ENCODE measurements around the gene NOCT.
A peak's percentile ranks its signal among the peaks of the same experiment; 100 is the strongest.
"Not testable (repeated sequence)": the region's sequence is repeated elsewhere in the genome, so short reads cannot be mapped to it uniquely, and the experiment has no call there.

Gene NOCT

DNA sequence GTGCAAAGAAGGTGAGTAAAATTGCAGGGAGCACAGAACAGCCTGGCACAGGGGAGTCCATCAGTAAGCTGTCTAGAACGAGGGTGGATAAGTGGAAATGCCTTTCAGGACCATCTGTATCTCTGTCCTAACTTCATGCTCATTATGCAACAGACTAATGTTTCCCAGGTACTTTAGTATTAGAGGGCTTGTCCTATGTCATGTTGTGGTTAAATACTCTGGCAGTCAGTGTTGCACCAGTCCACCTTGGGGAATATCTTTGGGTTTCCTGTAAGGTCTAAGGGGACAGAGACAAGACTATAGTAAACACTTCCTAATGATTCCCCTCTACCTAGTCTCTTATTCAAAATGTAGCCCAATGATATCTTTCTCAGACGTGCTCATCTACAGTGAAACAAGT is 21.3 kb downstream of the NOCT start:
- no peak for DNase-seq (ENCODE audit: low read depth)
- H3K4me3 ChIP-seq (ENCODE audit: low read depth, low read length), result no peak overlapping the region

DNA sequence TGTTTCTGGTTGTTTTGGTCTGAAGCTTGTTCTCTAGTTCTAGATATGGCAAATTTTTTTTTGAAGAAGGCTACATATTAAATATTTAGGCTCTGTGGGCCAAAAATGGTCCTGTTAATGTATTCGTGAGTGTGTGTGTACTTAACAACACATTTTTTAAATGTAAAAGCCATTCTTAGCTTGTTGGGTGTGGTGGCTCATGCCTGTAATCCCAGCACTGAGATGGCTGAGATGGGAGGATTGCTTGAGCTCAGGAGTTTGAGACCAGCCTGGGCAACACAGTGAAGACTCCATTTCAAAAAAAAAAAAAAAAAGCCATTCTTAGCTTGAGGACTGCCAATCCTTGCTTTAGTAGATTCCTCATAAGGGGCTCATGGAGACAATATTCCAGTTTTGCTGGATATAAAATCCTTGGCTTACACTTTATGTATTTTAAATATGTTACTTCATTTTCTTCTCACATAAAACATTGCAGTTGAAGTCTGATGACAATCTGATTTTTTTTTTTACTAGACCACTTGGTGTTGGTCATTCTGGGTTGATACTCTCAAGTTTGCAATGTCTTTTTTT is 23.4 kb downstream of the NOCT start:
- no peak overlapping the region for H3K4me3 ChIP-seq (ENCODE audit: low read depth, low read length)
- no peak for DNase-seq (ENCODE audit: low read depth)

DNA sequence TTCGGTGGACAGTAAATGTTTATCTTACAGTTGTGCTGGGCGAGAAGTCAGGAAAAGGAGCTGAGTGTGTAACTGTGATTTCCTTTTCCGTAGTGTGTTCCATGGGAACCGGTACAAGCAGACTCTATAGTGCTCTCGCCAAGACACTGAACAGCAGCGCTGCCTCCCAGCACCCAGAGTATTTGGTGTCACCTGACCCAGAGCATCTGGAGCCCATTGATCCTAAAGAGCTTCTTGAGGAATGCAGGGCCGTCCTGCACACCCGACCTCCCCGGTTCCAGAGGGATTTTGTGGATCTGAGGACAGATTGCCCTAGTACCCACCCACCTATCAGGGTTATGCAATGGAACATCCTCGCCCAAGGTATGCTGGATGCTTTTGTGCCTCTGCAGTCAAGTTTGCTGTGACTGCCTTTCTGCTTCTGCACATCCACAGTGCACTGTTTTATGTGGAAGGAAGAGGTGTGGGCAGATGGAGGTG is 27.4 kb downstream of the NOCT start:
- no peak for DNase-seq (ENCODE audit: low read depth)
- no peak overlapping the region for H3K4me3 ChIP-seq (ENCODE audit: low read depth, low read length)

DNA sequence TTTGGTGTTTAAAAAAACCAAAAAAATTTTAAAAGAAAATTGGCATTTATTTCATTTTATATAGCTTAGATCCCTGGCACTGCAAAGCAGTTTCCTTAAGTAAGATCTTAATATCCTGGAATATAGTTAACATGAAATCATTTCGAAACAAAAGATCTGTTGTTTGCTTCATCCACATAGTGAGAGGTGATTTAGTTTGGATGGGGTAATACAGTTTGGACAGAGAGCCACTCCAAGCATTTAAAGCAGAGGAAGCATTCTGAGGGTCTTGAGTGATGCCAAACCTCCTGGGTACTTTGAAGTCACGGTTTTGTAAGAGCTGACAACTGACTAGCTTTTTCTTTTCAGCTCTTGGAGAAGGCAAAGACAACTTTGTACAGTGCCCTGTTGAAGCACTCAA is 28.7 kb downstream of the NOCT start:
- DNase-seq (ENCODE audit: low read depth), result no peak
- H3K4me3 ChIP-seq (ENCODE audit: low read depth, low read length), result no peak overlapping the region

DNA sequence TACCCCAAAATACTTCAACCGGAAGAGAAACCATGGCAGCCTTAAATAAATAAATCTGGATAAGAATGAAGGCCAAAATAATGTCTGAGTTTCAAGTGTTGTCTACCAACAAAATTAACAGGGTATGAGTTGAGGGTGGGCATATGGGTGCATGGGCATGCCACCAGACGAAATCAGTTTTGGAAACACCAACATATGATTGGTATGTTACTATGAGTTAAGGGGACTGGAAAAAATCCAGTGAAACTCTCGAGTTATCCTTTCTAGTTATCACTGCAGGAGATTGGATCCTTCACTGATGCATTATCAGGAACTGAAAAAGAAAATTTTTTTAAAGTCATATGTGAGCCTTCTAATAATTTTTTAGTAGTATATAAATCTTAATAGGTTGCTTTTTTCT is 32.4 kb downstream of the NOCT start:
- no peak for DNase-seq (ENCODE audit: low read depth)
- H3K4me3 ChIP-seq (ENCODE audit: low read depth, low read length), result no peak overlapping the region

DNA sequence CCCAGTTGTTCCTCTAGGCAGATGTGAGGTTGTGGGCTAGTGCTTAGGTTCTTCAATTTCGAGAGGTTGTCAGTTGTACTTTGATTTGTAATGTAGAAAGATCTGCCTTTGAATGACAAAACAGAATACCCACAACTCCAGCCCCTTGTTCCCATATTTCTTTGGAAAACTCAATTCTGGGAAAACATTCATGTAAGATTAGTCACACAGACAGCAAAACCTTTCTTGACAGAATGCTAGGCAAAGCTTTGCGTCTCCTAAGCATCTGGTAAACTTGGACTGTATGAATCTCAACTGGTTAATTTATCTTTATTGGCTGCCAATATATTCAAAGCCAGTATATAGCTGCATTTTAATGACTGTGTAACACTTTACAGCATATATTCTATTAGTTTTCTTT is 34.9 kb downstream of the NOCT start:
- DNase-seq (ENCODE audit: low read depth), result no peak
- no peak overlapping the region for H3K4me3 ChIP-seq (ENCODE audit: low read depth, low read length)

DNA sequence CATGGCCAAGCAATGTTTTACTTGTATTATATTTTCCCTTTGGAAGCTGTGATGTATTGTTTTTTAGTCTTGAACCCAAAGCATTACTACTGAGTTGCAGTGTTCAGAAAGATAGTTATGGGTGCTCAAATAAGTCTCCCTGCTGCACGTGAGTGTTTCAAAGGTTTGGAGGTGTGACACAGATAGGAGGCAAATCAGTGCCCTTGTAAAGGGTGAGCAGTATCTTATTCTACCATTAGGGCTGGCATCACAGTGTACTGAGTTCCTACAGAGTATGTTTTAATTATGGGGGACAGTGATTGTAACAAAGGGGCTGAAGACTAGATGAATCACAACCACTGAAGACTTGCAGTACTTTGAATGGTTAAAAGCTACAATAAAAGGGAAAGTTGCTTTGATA is 38.3 kb downstream of the NOCT start:
- H3K4me3 ChIP-seq (ENCODE audit: low read depth, low read length), result no peak overlapping the region
- no peak for DNase-seq (ENCODE audit: low read depth)

DNA sequence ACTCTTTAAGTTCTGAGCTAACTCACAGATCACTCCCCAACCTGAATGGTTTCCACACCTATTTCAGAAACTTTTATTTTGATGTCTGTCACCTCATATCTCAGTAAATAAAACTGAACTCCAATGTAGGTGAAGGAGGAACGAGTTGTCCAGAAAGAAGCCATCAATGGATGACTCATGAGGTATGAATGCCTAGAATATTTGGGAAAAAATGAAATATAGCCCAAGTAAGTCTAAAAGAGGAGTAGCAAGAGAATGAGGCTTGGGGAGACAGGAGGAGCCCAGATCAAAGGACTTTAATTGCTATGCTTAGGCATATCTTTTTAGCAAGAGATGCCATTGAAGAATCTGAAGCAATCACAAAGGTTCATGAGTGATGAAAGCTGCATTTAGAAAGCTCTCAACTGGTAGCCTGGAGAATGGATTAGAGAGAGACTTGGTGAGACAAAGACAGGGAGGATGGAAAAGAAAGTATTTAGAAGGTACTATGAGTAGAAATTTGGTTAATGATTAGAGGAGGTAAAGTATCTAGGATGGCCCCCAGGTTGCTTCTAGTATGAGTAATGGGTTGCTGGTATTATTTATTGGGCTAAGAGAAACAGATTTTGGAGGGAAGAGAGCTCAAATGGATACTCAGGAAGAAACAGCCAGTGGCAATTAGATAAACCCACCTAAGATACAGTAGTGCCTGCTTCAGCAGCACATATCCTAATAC is 39.4 kb downstream of the NOCT start:
- DNase-seq (ENCODE audit: low read depth), result no peak
- no peak overlapping the region for H3K4me3 ChIP-seq (ENCODE audit: low read depth, low read length)

DNA sequence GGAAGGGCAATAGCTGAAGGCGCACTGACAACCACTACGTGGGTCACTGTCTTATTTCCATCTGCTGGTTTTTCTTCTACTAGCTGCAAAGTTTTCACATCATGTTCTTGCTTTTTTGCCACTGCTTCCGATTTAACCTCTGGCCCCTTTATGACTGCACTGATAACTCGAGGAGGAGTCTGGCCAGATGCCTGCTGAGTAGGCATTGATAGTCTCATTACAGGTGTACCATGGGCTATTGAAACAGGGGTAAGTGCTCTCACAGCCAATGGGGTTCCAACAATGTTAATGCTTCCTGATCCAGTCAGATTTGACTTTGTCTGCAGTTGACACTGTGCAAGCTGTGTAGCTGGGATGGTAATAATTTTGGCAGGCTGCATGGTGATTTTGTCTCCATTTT is 43.4 kb downstream of the NOCT start:
- H3K4me3 ChIP-seq (ENCODE audit: low read depth, low read length); DNase-seq (ENCODE audit: low read depth): not testable (repeated sequence)

DNA sequence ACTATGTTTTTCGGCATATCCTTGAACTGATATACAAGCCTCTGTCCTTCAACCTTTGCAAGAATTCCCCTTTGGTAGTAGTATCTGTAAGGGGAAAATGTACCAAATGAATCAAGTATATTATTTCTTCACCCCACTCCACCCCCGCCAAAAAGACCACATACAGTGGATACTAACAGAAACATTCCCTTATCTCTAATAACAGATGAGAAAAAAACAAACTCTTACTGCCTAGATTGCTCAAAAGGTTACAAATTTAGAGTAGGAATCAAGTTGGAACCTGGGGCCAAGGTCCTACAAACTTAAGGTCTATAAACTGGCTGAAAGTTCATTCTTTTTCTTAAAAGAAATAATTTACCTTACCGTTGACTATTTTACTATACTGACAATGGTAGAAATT is 45.0 kb downstream of the NOCT start:
- no peak for DNase-seq (ENCODE audit: low read depth)
- no peak overlapping the region for H3K4me3 ChIP-seq (ENCODE audit: low read depth, low read length)

DNA sequence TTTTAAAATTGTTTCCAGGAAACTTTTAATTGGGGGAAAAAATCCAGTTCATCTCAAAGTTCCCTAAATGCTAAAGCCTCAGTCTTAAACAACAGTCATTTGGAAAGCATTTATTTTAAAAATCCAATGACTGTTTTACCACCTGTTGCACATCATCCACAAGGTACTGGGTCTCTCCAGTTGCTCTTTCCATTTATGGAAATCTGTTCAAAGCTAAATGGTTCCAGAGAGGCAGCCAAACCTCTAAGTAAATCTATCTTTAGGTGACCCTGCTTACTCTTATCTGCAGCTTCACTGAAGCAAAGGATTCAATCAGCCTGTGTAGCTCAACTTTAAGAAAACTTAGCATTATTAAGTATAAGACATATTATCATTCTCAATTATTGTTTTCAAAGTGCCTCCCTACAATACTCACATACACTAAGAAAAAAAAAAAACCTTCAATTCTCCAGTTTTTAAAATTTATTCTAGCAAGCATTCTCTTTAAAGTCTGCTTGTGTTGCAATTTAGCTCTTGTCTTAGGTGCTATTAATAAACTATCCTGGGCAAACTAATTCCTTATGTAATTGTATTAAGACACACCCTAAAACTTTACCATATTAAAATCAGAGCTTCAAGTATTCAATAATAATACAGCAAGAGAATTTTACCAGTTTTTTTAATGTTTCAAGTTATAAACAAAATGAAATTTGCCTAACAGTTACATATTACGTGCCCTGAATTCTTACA is 60.6 kb downstream of the NOCT start:
- no peak overlapping the region for H3K4me3 ChIP-seq (ENCODE audit: low read depth, low read length)
- DNase-seq (ENCODE audit: low read depth), result no peak

DNA sequence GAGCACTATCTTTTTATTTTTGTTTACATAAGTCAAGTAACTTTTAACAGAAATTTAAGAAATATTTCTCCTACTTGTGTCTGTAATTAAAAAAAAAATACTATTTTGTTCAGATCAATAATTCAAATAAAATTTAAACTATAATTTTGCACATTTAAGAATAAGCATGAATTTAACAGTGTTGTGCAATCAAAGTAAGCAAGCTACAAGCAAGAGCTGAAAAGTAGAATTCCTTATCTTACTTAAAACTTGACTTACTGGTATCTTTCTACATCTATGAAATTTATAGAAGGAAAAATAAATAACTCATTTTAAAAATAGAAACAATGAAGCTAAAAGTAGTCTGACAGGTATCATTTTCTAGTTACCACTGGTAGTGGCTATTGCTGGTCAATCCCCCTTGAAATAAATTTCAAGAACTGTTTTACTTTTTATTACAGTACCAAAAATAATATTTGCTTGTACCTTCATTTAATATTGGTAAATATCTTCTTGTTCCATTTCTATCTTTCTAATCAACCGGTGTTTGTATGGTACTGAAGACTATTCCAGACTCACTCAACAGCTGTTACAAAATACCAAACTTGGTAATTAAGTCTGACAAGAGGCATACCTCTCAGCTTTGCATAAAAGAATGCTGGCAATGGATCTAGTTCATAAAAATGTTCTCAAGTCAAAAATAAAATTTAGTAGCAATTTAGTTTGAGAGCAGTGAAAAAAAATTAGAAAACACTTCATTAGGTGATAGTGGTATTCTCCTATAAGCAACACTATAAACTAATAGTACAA is 62.2 kb downstream of the NOCT start:
- DNase-seq (ENCODE audit: low read depth), result no peak
- no peak overlapping the region for H3K4me3 ChIP-seq (ENCODE audit: low read depth, low read length)

DNA sequence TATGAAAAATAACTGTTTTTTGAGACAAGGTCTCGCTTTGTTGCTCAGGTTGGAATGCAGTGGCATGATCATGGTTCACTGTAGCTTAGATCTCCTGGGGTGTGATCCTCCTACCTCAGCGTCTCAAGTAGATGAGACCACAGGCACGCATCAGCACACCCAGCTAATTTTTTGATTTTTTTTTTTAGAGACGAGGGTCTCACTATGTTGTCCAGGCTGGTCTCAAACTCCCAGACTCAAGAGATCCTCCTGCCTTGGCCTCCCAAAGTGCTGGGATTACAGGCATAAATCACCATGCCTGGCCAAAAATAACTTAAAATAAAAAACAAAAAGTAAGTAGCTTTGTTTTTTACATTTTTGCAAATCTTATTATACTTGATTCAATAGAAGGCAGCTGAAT is 63.3 kb downstream of the NOCT start:
- DNase-seq (ENCODE audit: low read depth), result no peak
- H3K4me3 ChIP-seq (ENCODE audit: low read depth, low read length), result no peak overlapping the region

DNA sequence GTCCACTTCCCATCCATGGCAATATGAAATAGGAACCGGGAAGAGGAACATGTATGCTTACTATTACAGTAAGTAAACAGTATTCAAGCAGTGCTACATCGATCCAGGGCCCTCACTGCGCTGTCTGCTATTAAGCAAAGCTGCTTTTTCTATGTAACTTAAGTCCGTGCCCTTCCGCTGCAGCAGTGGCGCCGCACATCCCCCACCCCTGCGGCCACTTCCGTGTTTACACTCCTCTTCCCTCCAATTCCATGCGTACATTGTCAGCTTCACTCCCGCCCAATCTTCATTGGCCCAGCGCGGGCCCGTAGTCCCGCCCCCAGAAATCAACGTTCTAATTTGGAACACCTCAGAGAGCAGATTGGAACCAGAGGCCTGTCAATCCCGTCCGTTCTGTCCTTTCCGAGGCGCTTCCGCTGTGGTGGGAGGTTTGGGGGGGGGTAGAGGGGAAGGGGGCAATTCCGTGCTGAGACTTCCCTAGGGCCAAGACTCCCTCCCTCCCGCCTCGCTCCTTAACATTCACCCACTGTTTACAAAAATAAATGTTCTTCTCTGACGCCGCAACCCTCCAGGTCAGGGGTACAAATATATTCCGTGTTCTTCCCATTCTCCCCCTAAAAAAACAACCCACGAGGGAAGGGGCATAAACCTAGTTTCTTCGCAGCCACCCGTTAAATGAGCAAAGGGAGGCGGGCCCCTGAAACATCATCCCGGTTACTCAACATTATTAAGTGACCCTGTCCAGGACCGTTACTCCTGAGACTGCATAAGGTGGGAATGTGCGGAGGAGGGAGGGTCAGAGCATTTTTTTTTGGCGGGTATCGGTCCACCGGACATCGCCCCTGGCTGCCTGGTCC is 67.4 kb downstream of the NOCT start:
- DNase-seq (ENCODE audit: low read depth), result peak; percentile 96
- H3K4me3 ChIP-seq (ENCODE audit: low read depth, low read length), result peak overlapping the region; percentile 98

DNA sequence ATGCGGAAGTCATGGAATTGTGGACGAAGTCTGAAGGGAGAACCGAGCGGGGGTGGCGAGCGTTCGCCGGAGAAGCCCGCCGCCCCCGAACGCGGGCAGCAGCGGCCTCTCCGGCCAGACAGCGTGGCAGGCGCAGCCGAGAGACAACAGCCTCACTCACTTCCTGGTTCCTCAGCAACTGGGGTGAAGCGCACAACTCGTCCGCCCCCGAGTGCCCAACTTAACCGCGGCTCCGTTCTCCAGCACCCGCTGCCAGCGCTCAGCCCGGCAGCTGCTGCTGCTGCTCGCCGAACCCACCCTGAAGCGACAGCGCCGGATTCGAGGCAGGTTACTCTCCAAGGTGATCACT is 68.0 kb downstream of the NOCT start:
- H3K4me3 ChIP-seq (ENCODE audit: low read depth, low read length), result peak overlapping the region; percentile 98
- peak; percentile 37 for DNase-seq (ENCODE audit: low read depth)

DNA sequence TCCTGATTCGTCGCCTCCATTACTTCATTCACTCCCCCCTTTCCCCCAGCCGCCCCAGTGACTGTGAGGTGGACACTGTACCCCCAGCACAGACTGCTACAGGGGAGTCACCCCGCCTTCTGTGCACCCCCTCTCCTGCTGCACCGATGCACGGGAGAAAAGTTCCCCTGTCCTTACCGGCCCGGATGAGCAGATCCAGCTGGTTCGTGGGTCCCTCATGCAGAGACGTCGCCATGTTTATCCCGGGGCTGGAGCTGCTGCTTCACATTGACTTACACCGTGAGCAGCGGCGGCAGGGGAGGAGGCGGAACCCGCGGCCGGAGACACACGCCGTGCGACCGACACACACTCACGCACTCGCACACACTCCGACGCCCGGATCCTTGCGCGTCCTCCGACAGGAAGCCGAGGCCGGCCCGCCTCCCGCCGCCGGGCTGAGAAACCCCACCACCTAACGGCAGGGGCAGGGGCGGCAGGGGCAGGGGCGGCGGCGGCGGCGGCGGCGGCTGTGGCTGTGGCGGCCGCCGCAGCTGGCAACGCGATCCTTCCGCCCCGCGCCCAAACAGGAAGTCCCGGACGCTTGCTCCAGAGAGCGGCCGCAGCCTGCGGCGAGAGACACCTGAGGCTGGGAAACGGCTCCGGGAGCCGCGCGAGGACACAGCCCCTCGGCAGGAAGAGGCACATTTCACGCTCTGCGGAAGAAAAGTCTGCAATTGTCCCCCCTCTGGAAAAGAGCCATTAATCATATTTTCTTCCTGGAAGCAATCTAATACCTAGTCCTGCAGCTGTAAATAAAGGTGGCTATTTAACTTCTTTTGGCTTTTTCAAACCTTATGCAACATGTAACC is 68.6 kb downstream of the NOCT start:
- H3K4me3 ChIP-seq (ENCODE audit: low read depth, low read length), result peak overlapping the region; percentile 98
- peak; percentile 86 for DNase-seq (ENCODE audit: low read depth)

DNA sequence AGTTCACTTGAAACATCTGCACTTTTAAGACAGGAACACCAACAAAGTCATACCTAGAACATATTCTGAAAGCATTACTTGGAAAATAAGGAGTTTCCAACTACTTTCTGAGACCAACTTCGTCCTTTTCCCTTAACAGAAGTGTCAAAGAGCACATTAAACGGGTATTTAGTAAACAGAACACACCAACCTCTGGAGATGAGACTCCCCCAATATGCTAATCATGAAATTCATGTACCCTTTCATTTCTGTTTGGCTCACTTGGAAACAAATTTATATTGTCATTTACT is 69.2 kb downstream of the NOCT start:
- peak overlapping the region; percentile 98 for H3K4me3 ChIP-seq (ENCODE audit: low read depth, low read length)
- DNase-seq (ENCODE audit: low read depth), result no peak

DNA sequence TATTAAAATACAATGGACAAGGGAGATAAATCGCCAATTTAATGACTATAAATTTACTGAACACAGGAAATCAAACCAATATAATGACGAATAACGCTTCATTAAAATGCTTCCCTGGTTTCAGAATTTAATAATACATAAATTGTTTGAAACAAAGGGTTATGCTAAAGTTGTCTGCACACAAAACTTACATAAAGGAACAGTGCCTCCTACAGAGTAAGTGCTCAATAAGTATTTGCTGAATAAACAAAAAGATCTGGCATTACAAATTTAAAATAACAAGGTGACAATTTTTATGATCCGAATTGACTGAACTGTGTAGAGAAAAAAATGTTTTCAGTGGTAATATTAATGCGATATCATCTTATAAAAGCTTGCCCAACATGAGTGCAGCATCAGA is 69.6 kb downstream of the NOCT start:
- H3K4me3 ChIP-seq (ENCODE audit: low read depth, low read length), result peak overlapping the region; percentile 98
- DNase-seq (ENCODE audit: low read depth), result no peak

DNA sequence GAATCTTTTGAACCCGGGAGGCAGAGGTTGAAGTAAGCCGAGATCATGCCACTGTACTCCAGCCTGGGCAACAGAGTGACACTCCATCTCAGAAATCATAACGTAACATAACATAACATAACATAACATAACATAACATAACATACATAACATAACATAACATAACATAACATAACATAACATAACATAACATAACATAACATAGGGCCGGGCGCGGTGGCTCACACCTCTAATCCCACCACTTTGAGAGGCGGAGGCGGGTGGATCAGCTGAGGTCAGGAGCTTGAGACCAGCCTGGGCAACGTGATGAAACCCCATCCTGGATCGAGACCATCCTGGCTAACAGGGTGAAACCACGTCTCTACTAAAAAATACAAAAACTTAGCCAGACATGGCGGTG is 76.7 kb downstream of the NOCT start:
- no peak for DNase-seq (ENCODE audit: low read depth)
- no peak overlapping the region for H3K4me3 ChIP-seq (ENCODE audit: low read depth, low read length)
